ENCODE measurements around the gene SMIM22. TPM values are rescaled to one million over a fixed set of nuclear protein-coding genes. Genes with fewer than 3 reads are reported as not detected.

The SMIM22 gene
- total RNA-seq, 2 experiments from 2014 or later, result not detected

DNA sequence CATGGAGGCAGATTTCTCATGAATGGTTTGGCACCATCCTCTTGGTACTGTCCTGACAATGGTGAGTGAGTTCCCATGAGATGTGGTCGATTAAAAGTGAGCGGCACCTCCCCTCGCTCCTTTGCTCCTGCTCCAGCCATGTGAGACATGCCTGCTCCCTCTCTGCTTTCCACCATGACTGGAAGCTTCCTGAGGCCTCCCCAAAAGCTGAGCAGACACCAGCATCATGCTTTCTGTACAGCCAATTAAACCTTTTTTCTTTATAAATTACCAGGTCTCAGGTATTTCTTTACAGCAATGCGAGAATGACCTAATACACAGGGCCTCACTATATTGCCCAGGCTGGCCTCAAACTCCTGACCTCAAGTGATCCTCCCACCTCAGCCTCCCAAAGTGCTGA is 40.3 kb upstream of the SMIM22 start:
- no peak for DNase-seq
- Mint-ChIP-seq H3K4me1 (ENCODE audit: low read depth) (no peaks in the 10 kb centered on the region), H3K27me3 (no peaks in the 10 kb centered on the region), H3K27ac (no peak overlapping the region), H3K36me3 (ENCODE audit: low read depth) (peaks cover 65% of the 10 kb centered on the region), H3K4me3 (no peak overlapping the region), H3K9me3 (no peaks in the 10 kb centered on the region)
- intact Hi-C loops (cut with DNase I, micrococcal nuclease), result no loop called here
- CTCF ChIA-PET, result no interaction called here
- peaks cover 67% of the 10 kb centered on the region for H3K36me3 ChIP-seq (ENCODE audit: insufficient read depth, low read length)
- POLR2A ChIA-PET, result no interaction called here
- H3K4me3 ChIP-seq (ENCODE audit: low read length), result no peak overlapping the region
- no peaks in the 10 kb centered on the region for H3K4me1 ChIP-seq (ENCODE audit: insufficient read depth, low read length)
- no peak overlapping the region for H3K27ac ChIP-seq (ENCODE audit: low read depth in 1 of 2, low read length in 2 of 2)
- no peaks in the 10 kb centered on the region for H3K27me3 ChIP-seq (ENCODE audit: control insufficient read depth in 1 of 2, insufficient read depth in 2 of 2, low read length in 2 of 2)
- TF ChIP-seq, protein P1, sequence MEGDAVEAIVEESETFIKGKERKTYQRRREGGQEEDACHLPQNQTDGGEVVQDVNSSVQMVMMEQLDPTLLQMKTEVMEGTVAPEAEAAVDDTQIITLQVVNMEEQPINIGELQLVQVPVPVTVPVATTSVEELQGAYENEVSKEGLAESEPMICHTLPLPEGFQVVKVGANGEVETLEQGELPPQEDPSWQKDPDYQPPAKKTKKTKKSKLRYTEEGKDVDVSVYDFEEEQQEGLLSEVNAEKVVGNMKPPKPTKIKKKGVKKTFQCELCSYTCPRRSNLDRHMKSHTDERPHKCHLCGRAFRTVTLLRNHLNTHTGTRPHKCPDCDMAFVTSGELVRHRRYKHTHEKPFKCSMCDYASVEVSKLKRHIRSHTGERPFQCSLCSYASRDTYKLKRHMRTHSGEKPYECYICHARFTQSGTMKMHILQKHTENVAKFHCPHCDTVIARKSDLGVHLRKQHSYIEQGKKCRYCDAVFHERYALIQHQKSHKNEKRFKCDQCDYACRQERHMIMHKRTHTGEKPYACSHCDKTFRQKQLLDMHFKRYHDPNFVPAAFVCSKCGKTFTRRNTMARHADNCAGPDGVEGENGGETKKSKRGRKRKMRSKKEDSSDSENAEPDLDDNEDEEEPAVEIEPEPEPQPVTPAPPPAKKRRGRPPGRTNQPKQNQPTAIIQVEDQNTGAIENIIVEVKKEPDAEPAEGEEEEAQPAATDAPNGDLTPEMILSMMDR (IDR thresholded peaks at IDR 0.05), result no peak
- ATAC-seq (ENCODE audit: poor library complexity), result no peak
- peaks cover 0 to 3% of the 10 kb centered on the region in 2 experiments for H3K9me3 ChIP-seq (ENCODE audit: control insufficient read depth in 1 of 2, insufficient read depth in 1 of 2, low read length in 2 of 2)

DNA sequence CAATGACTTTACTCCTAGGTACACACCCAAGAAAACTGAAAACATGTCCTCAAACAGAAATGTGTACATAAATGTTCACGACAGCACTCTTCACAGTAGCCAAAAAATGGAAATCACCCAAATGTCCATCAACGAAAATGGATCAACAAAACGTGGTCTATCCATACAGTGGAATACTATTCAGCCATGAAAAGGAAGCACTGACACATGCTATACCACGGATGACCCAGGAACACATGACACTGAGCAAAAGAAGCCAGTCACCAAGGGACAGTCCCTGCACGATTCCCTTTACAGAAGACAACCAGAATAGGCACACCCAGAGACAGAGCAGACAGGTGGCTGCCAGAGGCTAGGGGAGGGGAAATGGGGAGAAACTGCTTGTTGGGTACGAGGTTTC is 39.5 kb upstream of the SMIM22 start:
- no peak for ATAC-seq (ENCODE audit: poor library complexity)
- peaks cover 0 to 3% of the 10 kb centered on the region in 2 experiments for H3K9me3 ChIP-seq (ENCODE audit: control insufficient read depth in 1 of 2, insufficient read depth in 1 of 2, low read length in 2 of 2)

DNA sequence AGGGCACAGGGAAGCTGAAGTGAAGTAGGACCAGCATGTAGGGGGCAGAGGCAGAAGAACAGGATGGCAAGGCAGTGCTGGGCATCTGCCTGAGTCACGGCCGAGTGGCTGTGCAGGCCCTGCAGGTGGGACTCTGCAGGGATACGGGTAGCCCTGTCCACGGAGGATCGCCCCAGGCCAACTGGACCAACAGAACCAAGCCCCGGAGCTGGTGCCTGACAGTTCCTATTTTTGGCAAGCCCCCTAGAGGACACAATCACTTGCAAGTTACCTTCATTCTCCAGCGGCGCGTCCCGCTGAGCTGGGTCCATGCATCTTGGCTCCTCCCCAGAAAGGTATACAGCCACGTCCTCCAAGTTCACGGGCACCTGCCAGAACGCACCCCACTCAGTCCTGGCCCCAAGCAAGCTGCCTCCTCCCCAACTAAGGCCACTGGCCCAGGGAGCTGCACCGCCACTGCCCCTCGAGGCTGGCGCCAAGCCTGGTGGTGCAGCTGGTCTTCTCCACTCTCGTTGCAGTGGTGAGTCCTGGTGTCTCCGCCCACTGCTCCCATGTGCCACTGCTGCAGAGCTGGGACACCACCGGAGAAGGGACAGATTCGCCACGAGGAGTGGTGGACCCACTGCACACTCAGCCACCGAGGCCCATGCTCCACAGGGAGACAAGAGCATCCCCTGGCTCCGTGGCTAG is 34.8 kb upstream of the SMIM22 start:
- intact Hi-C loops (cut with DNase I, micrococcal nuclease), result no loop called here
- no peak for DNase-seq

More for the DNA sequence above, 39.5 kb upstream of the SMIM22 start:
- H3K36me3 Mint-ChIP-seq (ENCODE audit: low read depth), result peaks cover 74% of the 10 kb centered on the region
- H3K9me3 Mint-ChIP-seq, result no peaks in the 10 kb centered on the region
- CTCF ChIA-PET, result no interaction called here
- Histone ChIP-seq H3K36me3 (ENCODE audit: insufficient read depth, low read length) (peaks cover 75% of the 10 kb centered on the region), H3K27ac (ENCODE audit: low read depth in 1 of 2, low read length in 2 of 2) (no peak overlapping the region), H3K27me3 (ENCODE audit: control insufficient read depth in 1 of 2, insufficient read depth in 2 of 2, low read length in 2 of 2) (no peaks in the 10 kb centered on the region), H3K4me3 (ENCODE audit: low read length) (no peak overlapping the region), H3K4me1 (ENCODE audit: insufficient read depth, low read length) (no peaks in the 10 kb centered on the region)
- TF ChIP-seq, protein P1 (IDR thresholded peaks at IDR 0.05), result no peak
- no peak overlapping the region for H3K27ac Mint-ChIP-seq
- H3K27me3 Mint-ChIP-seq, result no peaks in the 10 kb centered on the region
- intact Hi-C loops (cut with DNase I, micrococcal nuclease), result no loop called here
- H3K4me3 Mint-ChIP-seq, result no peak overlapping the region
- POLR2A ChIA-PET, result no interaction called here
- H3K4me1 Mint-ChIP-seq (ENCODE audit: low read depth), result no peaks in the 10 kb centered on the region
- DNase-seq, result no peak

More for the DNA sequence above, 34.8 kb upstream of the SMIM22 start:
- no peak overlapping the region for H3K4me3 Mint-ChIP-seq
- Histone ChIP-seq H3K4me1 (ENCODE audit: insufficient read depth, low read length) (peaks cover 6% of the 10 kb centered on the region), H3K9me3 (ENCODE audit: control insufficient read depth in 1 of 2, insufficient read depth in 1 of 2, low read length in 2 of 2) (no peaks in the 10 kb centered on the region), H3K4me3 (ENCODE audit: low read length) (no peak overlapping the region), H3K27ac (ENCODE audit: low read depth in 1 of 2, low read length in 2 of 2) (no peak overlapping the region), H3K36me3 (ENCODE audit: insufficient read depth, low read length) (peaks cover 64% of the 10 kb centered on the region), H3K27me3 (ENCODE audit: control insufficient read depth in 1 of 2, insufficient read depth in 2 of 2, low read length in 2 of 2) (no peaks in the 10 kb centered on the region)
- TF ChIP-seq, protein P1 (IDR thresholded peaks at IDR 0.05), result no peak
- no peak overlapping the region for H3K27ac Mint-ChIP-seq
- peaks cover 80% of the 10 kb centered on the region for H3K36me3 Mint-ChIP-seq (ENCODE audit: low read depth)
- POLR2A ChIA-PET, result no interaction called here
- CTCF ChIA-PET, result no interaction called here
- peaks cover 6% of the 10 kb centered on the region for H3K4me1 Mint-ChIP-seq (ENCODE audit: low read depth)
- no peaks in the 10 kb centered on the region for H3K9me3 Mint-ChIP-seq
- ATAC-seq (ENCODE audit: poor library complexity), result no peak
- no peaks in the 10 kb centered on the region for H3K27me3 Mint-ChIP-seq

Measured in CD4-positive, alpha-beta T cell (primary cell).